Suprapubic skin (tissue), 4 donors: ENCODE data around the gene NCKAP5. TPM values are rescaled to one million over a fixed set of nuclear protein-coding genes. Genes with fewer than 3 reads are reported as not detected.

Experiments used
- DNase-seq, 2 donors: peaks; one replicate each; pipeline ENCODE4 v3.0.0-alpha.2; 2019; ENCODE audit warnings: low spot score in 2 of 2
- H3K27ac ChIP-seq: fragments of 200-600 bp; sonication (generic); one replicate; pipeline ENCODE4 v1.5.1; 2019
- H3K27me3 ChIP-seq: fragments of 200-600 bp; sonication (generic); one replicate; pipeline ENCODE4 v1.5.1; 2019
- H3K36me3 ChIP-seq: fragments of 200-600 bp; sonication (generic); one replicate; pipeline ENCODE4 v1.5.1; 2019
- H3K4me1 ChIP-seq: fragments of 200-600 bp; sonication (generic); one replicate; pipeline ENCODE4 v1.5.1; 2019
- H3K4me3 ChIP-seq: fragments of 200-600 bp; sonication (generic); one replicate; pipeline ENCODE4 v1.5.1; 2019; ENCODE audit warnings: mild to moderate bottlenecking
- H3K9me3 ChIP-seq: fragments of 200-600 bp; sonication (generic); one replicate; pipeline ENCODE4 v1.5.1; 2019
- CTCF ChIP-seq, 2 donors: fragments of 200-600 bp in 1 of 2; fragments of 450-650 bp in 1 of 2; sonication (generic) in 1 of 2; IDR thresholded peaks; one replicate each; pipeline ENCODE4 v1.5.1; 2016 to 2019; ENCODE audit warnings: antibody characterized with exemption in 2 of 2, mild to moderate bottlenecking in 1 of 2, moderate library complexity in 1 of 2
- EP300 ChIP-seq: sonication (generic); formaldehyde crosslinking; IDR thresholded peaks from one replicate; pipeline ENCODE4 v1.6.1; 2017; ENCODE audit warnings: antibody characterized with exemption
- POLR2A ChIP-seq, 2 donors: fragments of 450-650 bp; IDR thresholded peaks; one replicate each; pipeline ENCODE4 v1.6.1; 2017; ENCODE audit warnings: antibody characterized with exemption in 2 of 2, mild to moderate bottlenecking in 2 of 2, moderate library complexity in 2 of 2
- POLR2AphosphoS5 ChIP-seq, 3 donors: sonication (generic); formaldehyde crosslinking; IDR thresholded peaks; one replicate each; pipeline ENCODE4 v1.6.1; 2017; ENCODE audit warnings: antibody characterized with exemption in 3 of 3
- WGBS: methylation state at CpG from one replicate; pipeline ENCODE4 v1.1.5; 2018; 5-methylcytosine and 5-hydroxymethylcytosine counted together
- total RNA-seq, 4 donors: library from RNA; depleted of rRNA; stranded (reverse); fragments of >200 nt; gene quantifications; one replicate each; pipeline ENCODE4 v1.1.0, GENCODE V29; 2016

NCKAP5 gene
- total RNA-seq, 4 donors from 2014 or later = 2.8 to 6.4 (median 4.2) TPM

- Histone ChIP-seq H3K4me1 (no peaks in the 10 kb centered on the region), H3K27me3 (no peaks in the 10 kb centered on the region), H3K27ac (no peak overlapping the region), H3K4me3 (no peak overlapping the region), H3K36me3 (no peaks in the 10 kb centered on the region), H3K9me3 (no peaks in the 10 kb centered on the region)
- 88% methylated on average over 3 of the region's 3 CpGs for WGBS
- TF ChIP-seq EP300 (no peak), CTCF (IDR thresholded peaks at IDR 0.05) (no peak), POLR2A (IDR thresholded peaks at IDR 0.05) (no peak), POLR2AphosphoS5 (IDR thresholded peaks at IDR 0.05) (no peak)
- no peak for DNase-seq
These were observed 470.6 kb downstream of the NCKAP5 start for GRCh38 chr2:133097666-133098065.

- Histone ChIP-seq H3K27me3 (no peaks in the 10 kb centered on the region), H3K9me3 (no peaks in the 10 kb centered on the region), H3K27ac (no peak overlapping the region), H3K4me3 (no peak overlapping the region), H3K36me3 (no peaks in the 10 kb centered on the region), H3K4me1 (no peaks in the 10 kb centered on the region)
- DNase-seq = no peak
- TF ChIP-seq POLR2AphosphoS5 (IDR thresholded peaks at IDR 0.05) (no peak), EP300 (no peak), POLR2A (IDR thresholded peaks at IDR 0.05) (no peak)
- 90% methylated on average over 3 of the region's 3 CpGs for WGBS
These were observed 475.7 kb downstream of the NCKAP5 start for GRCh38 chr2:133092571-133092970.

- 87% methylated on average over 2 of the region's 2 CpGs for WGBS
- Histone ChIP-seq H3K4me1 (no peaks in the 10 kb centered on the region), H3K4me3 (no peak overlapping the region), H3K9me3 (no peaks in the 10 kb centered on the region), H3K27ac (no peak overlapping the region), H3K27me3 (no peaks in the 10 kb centered on the region), H3K36me3 (no peaks in the 10 kb centered on the region)
- no peak for DNase-seq
- TF ChIP-seq POLR2AphosphoS5 (IDR thresholded peaks at IDR 0.05) (no peak), POLR2A (IDR thresholded peaks at IDR 0.05) (no peak), EP300 (no peak), CTCF (IDR thresholded peaks at IDR 0.05) (no peak)
These were observed 477.9 kb downstream of the NCKAP5 start for GRCh38 chr2:133090358-133090757.

GRCh38 chr2:133086176-133086575 lies 482.1 kb downstream of the NCKAP5 start:
- H3K4me1 ChIP-seq = no peaks in the 10 kb centered on the region
- H3K27ac ChIP-seq = no peak overlapping the region
- no peaks in the 10 kb centered on the region for H3K36me3 ChIP-seq
- no peaks in the 10 kb centered on the region for H3K27me3 ChIP-seq
- 88% methylated on average over 6 of the region's 6 CpGs for WGBS
- DNase-seq = no peak
- H3K9me3 ChIP-seq = no peaks in the 10 kb centered on the region
- no peak overlapping the region for H3K4me3 ChIP-seq
- TF ChIP-seq EP300 (no peak), CTCF (IDR thresholded peaks at IDR 0.05) (no peak), POLR2AphosphoS5 (IDR thresholded peaks at IDR 0.05) (no peak), POLR2A (IDR thresholded peaks at IDR 0.05) (no peak)

GRCh38 chr2:133085646-133086045 lies 482.6 kb downstream of the NCKAP5 start:
- no peaks in the 10 kb centered on the region for H3K27me3 ChIP-seq
- H3K4me1 ChIP-seq = no peaks in the 10 kb centered on the region
- no peaks in the 10 kb centered on the region for H3K9me3 ChIP-seq
- WGBS = 100% methylated on average over 2 of the region's 2 CpGs
- TF ChIP-seq POLR2A (IDR thresholded peaks at IDR 0.05) (no peak), EP300 (no peak), CTCF (IDR thresholded peaks at IDR 0.05) (no peak), POLR2AphosphoS5 (IDR thresholded peaks at IDR 0.05) (no peak)
- no peaks in the 10 kb centered on the region for H3K36me3 ChIP-seq
- no peak overlapping the region for H3K4me3 ChIP-seq
- H3K27ac ChIP-seq = no peak overlapping the region
- no peak for DNase-seq

GRCh38 chr2:133082034-133082433 lies 486.2 kb downstream of the NCKAP5 start:
- Histone ChIP-seq H3K4me1 (no peaks in the 10 kb centered on the region), H3K27me3 (no peaks in the 10 kb centered on the region), H3K27ac (no peak overlapping the region), H3K4me3 (no peak overlapping the region), H3K36me3 (no peaks in the 10 kb centered on the region), H3K9me3 (no peaks in the 10 kb centered on the region)
- TF ChIP-seq CTCF (IDR thresholded peaks at IDR 0.05) (no peak), POLR2A (IDR thresholded peaks at IDR 0.05) (no peak), POLR2AphosphoS5 (IDR thresholded peaks at IDR 0.05) (no peak), EP300 (no peak)
- DNase-seq = no peak
- 94% methylated on average over 1 of the region's 1 CpG for WGBS
